Common myeloid progenitor, CD34-positive (primary cell): ENCODE results near the gene CDH4.

Experiments
- CTCF ChIA-PET: fragments of 350-600 bp; sonication (Branson Sonifier 250); formaldehyde crosslinking; loops from one replicate; lab custom pipeline; 2021; ENCODE audit warnings: antibody characterized with exemption; lab: Charles Lee
- POLR2A ChIA-PET: fragments of 350-600 bp; sonication (Branson Sonifier 250); formaldehyde crosslinking; loops from one replicate; lab custom pipeline; 2021; ENCODE audit warnings: antibody characterized with exemption; lab: Charles Lee
- DNase-seq, 3 donors: peaks; one replicate each; pipeline versions ENCODE4 v3.0.0 to v3.0.0-alpha.2; 2013
- H3K27ac ChIP-seq, 2 experiments: 1 replicate in 1 of 2; 2 replicates in 1 of 2; pipeline ENCODE4 v1.7.0; 2013; ENCODE audit warnings: inconsistent platforms in 2 of 2, low read length in 2 of 2, mild to moderate bottlenecking in 2 of 2, low read depth in 1 of 2, moderate library complexity in 1 of 2; ENCODE audit not compliant: severe bottlenecking in 2 of 2, insufficient read depth in 1 of 2, poor library complexity in 1 of 2
- H3K27me3 ChIP-seq, 5 experiments: replicated peaks in 2 of 5; 1 replicate in 3 of 5; 2 replicates in 2 of 5; pipeline versions ENCODE4 v1.6.1 to v1.7.0; 2013; ENCODE audit warnings: low read length in 4 of 5, mild to moderate bottlenecking in 2 of 5, moderate library complexity in 2 of 5, inconsistent platforms in 1 of 5; ENCODE audit not compliant: insufficient read depth in 5 of 5, control insufficient read depth in 4 of 5
- H3K36me3 ChIP-seq, 4 experiments: 1 replicate in 2 of 4; 2 replicates in 2 of 4; pipeline versions ENCODE4 v1.6.1 to v1.7.0; 2013; ENCODE audit warnings: low read length in 3 of 4, control low read depth in 1 of 4, mild to moderate bottlenecking in 1 of 4; ENCODE audit not compliant: control insufficient read depth in 4 of 4, insufficient read depth in 4 of 4
- H3K4me1 ChIP-seq, 4 experiments: 1 replicate in 3 of 4; 2 replicates in 1 of 4; pipeline versions ENCODE4 v1.6.1 to v1.7.1; 2013; ENCODE audit warnings: low read length in 3 of 4, mild to moderate bottlenecking in 3 of 4, control low read depth in 1 of 4, inconsistent platforms in 1 of 4, moderate library complexity in 1 of 4; ENCODE audit not compliant: control insufficient read depth in 4 of 4, insufficient read depth in 4 of 4; ENCODE audit errors: control extremely low read depth in 1 of 4
- H3K4me3 ChIP-seq, 7 experiments: 1 replicate in 4 of 7; 2 replicates in 3 of 7; pipeline versions ENCODE4 v1.5.1 to v1.7.0; 2013; ENCODE audit warnings: mild to moderate bottlenecking in 7 of 7, low read length in 6 of 7, moderate library complexity in 6 of 7, inconsistent platforms in 2 of 7, low read depth in 2 of 7, control low read depth in 1 of 7; ENCODE audit not compliant: insufficient read depth in 4 of 7, control insufficient read depth in 1 of 7; ENCODE audit errors: extremely low read depth in 1 of 7
- H3K9me3 ChIP-seq, 5 experiments: 1 replicate in 4 of 5; 2 replicates in 1 of 5; pipeline versions ENCODE4 v1.6.1 to v1.7.1; 2013; ENCODE audit warnings: low read length in 4 of 5, mild to moderate bottlenecking in 2 of 5, inconsistent platforms in 1 of 5, low read depth in 1 of 5, moderate library complexity in 1 of 5; ENCODE audit not compliant: control insufficient read depth in 4 of 5, insufficient read depth in 2 of 5; ENCODE audit errors: control extremely low read depth in 1 of 5
- WGBS: methylation state at CpG from one replicate; pipeline ENCODE4 v1.1.5; 2013; ENCODE audit not compliant: insufficient coverage; 5-methylcytosine and 5-hydroxymethylcytosine counted together

CDH4 gene

DNA sequence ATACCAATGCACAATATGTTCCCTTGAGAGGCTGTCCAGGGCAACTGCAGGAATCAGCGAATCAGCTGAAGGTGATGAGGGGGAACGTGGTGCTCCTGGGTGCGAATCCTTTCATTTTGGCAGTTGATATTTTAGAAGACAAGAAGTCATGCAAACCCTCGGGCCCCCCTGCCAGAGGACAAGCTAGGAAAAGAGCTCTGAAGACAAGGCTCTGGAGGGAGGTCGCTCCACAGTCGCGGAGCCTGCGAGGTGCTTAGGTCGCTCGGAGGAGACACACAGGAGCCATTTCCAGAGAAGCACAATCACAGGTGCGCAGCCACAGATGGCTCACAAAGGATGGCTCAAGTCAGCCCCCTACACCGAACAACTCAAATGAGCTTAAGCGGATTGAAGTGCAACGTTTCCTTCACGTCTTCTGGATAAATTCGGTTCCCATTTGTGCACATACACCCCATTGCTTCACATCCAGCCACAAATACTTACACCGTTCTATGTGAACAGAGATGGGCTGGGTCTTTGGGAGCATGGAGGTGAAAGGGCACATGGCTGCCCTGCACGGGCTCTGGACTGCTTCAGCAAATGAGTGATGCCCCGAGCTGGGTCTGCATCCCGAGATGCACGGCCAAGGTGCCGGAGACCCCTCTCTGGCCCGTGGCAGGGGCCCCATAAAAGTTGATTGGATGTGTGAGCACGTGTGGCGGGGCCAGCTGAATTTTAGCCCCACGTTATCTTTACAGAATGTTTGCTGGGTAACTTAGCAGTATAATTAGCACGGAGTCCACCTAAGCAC is 527.3 kb downstream of the CDH4 start:
- Histone ChIP-seq H3K27ac (no peak overlapping the region), H3K36me3 (no peaks in the 10 kb centered on the region), H3K9me3 (peaks cover 0 to 35% (median 9%) of the 10 kb centered on the region in 5 experiments), H3K4me1 (no peaks in the 10 kb centered on the region), H3K27me3 (no peaks in the 10 kb centered on the region), H3K4me3 (no peak overlapping the region)
- ChIA-PET POLR2A (no interaction called here), CTCF (no interaction called here)
- no peak for DNase-seq
- 96% methylated on average over 18 of the region's 27 CpGs for WGBS

DNA sequence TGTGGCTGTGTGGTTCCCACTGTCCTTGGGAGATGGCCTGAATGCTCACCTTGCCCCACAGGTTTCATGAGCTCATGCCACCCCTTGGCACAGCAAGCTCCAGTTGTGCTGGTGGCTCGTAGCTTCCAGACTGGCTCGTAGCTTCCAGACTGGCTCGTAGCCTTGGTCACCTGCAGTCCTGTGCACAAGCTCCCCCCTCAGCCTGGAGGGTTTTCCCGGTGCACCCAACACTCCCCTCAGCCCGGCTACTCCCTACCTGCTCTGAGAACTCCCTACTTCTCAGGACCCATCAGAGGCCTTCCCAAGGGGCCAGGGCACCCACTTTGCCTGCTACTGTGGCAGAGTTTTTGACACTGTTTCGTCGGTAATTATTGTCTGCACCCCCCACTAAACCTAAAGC is 528.0 kb downstream of the CDH4 start:
- no peaks in the 10 kb centered on the region for H3K36me3 ChIP-seq
- H3K4me3 ChIP-seq = no peak overlapping the region
- H3K27me3 ChIP-seq = no peaks in the 10 kb centered on the region
- no peaks in the 10 kb centered on the region for H3K4me1 ChIP-seq
- 95% methylated on average over 7 of the region's 7 CpGs for WGBS
- DNase-seq = no peak
- ChIA-PET CTCF (no interaction called here), POLR2A (no interaction called here)
- H3K27ac ChIP-seq = no peak overlapping the region
- H3K9me3 ChIP-seq = peaks cover 0 to 36% (median 9%) of the 10 kb centered on the region in 5 experiments

DNA sequence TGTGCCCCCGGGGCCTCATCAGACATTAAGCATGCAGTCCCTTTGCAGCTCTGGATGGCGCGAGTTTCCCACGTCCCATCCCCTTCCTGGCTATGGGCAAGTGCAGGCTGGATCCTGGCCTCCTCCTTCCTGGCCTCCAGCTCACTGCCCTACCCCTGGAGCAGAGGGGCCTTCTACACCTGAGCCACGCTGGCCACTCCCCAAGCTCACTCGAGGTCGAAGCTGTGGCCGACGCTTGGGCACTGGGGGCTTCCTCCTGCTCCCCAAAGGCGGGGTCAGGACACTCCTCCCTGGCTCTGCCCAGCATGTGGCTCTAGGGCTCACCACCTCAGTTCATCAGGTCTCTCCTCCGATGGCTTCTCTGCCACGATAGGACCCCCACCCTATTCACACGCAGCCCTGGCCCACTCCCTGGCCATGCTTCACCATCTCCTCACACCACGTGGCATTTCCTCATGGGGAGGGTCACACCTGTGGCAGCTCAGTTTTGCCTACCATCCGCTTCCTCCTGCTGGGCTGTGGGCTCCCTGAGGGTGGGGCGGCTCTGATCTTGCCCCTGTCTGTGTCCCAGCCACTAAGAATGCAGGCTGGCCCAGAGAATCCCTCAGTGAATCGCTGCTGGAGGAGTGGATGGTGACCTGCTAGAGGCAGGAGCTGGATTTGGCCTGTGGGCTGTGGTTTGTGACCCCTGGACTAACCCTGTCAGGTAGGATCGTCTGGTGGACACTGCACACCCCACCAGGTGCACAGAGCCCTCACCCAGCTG is 532.9 kb downstream of the CDH4 start:
- WGBS = 92% methylated on average over 17 of the region's 18 CpGs
- H3K27ac ChIP-seq = no peak overlapping the region
- no peaks in the 10 kb centered on the region for H3K4me1 ChIP-seq
- H3K4me3 ChIP-seq = no peak overlapping the region
- POLR2A ChIA-PET = no interaction called here
- peaks cover 0 to 34% (median 9%) of the 10 kb centered on the region in 5 experiments for H3K9me3 ChIP-seq
- no peaks in the 10 kb centered on the region for H3K27me3 ChIP-seq
- no peaks in the 10 kb centered on the region for H3K36me3 ChIP-seq
- CTCF ChIA-PET = no interaction called here
- DNase-seq = no peak

DNA sequence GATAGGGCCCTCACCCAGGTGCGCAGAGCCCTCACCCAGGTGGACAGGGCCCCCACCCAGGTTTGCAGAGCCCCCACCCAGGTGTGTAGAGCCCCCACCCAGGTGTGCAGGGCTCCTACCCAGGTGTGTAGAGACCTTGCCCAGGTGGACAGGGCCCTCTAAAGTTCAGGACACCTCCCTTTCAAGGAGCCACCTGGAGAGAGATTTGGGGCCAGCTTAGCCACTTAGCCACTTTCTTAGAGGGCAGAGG is 533.4 kb downstream of the CDH4 start:
- CTCF ChIA-PET = no interaction called here
- POLR2A ChIA-PET = no interaction called here
- no peak for DNase-seq
- H3K9me3 ChIP-seq = peaks cover 0 to 31% (median 9%) of the 10 kb centered on the region in 5 experiments
- H3K27me3 ChIP-seq = no peaks in the 10 kb centered on the region
- H3K36me3 ChIP-seq = no peaks in the 10 kb centered on the region
- H3K4me1 ChIP-seq = no peaks in the 10 kb centered on the region
- H3K27ac ChIP-seq = no peak overlapping the region
- WGBS = no CpG with 5 or more reads among the region's 1 CpG
- H3K4me3 ChIP-seq = no peak overlapping the region

DNA sequence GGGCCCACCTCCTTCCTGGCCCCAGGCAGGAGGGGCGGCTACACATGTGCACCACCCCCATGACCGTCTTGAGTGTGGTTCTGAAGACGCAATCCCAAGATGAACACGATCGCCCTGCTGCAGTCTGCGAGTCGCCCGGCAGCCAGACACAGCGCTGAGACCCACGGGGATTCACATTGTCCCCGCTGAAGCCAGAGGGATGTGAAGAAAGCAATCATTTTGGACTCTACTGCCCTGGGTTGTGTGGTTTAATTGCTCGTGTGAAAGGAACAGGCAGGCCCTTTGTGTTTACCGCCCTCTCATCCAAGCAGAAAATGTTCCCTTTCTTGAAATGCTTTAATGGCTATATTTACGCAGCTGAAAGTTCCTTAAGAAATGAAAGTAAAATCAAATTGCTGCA is 534.2 kb downstream of the CDH4 start:
- Histone ChIP-seq H3K4me3 (no peak overlapping the region), H3K4me1 (no peaks in the 10 kb centered on the region), H3K27me3 (no peaks in the 10 kb centered on the region), H3K36me3 (no peaks in the 10 kb centered on the region), H3K9me3 (peaks cover 0 to 27% (median 6%) of the 10 kb centered on the region in 5 experiments), H3K27ac (no peak overlapping the region)
- 93% methylated on average over 13 of the region's 14 CpGs for WGBS
- POLR2A ChIA-PET = no interaction called here
- CTCF ChIA-PET = no interaction called here
- DNase-seq = no peak

DNA sequence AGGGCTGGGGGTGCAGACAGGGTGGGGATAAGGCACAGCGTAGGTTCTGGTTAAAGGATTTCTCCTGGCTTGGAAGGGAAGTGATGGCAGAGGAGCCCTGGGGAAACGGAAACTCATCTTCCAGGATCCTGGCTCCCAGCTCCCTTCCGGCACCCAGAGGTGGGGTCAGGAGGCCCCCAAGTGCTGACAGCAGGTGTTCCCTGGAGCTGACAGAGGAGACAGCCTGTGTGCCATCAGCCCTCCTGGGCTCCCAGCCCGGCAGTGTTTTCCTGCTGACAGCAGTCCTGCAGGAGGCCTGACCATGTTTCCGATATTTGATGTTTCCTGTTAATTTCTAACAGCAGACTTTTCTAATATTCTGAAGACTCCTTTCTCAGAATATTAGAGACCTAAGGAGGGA is 536.3 kb downstream of the CDH4 start:
- no peak overlapping the region for H3K4me3 ChIP-seq
- ChIA-PET CTCF (no interaction called here), POLR2A (interaction anchor here (0.5 kb wide), 1 partner anchor 1634 kb away, joined by 3 read pairs; no protein-coding TSS in a partner anchor)
- no peaks in the 10 kb centered on the region for H3K36me3 ChIP-seq
- H3K27me3 ChIP-seq = no peaks in the 10 kb centered on the region
- no peak for DNase-seq
- H3K9me3 ChIP-seq = peaks cover 0 to 27% (median 0%) of the 10 kb centered on the region in 5 experiments
- H3K27ac ChIP-seq = no peak overlapping the region
- 64% methylated on average over 5 of the region's 5 CpGs for WGBS
- no peaks in the 10 kb centered on the region for H3K4me1 ChIP-seq

DNA sequence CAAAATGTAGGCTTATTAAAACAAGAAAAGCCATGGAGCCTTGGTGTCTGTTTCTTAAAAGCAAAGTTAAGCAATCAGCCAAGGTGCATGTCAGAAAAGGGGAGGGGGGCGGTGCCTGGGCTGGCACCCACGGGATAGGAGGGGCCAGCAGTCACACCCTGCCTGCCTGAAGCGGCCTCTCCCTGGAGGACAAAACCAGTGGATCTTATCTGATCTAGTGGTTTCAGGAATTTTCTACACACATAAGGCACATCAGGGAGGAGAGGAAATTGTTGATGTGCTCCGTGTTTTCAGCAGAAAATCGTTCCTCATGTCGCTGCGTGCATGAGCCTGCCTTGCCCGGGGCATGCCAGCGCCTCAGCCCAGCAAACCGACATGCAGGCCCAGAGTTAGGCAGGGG is 537.3 kb downstream of the CDH4 start:
- H3K4me1 ChIP-seq = no peaks in the 10 kb centered on the region
- CTCF ChIA-PET = no interaction called here
- H3K36me3 ChIP-seq = no peaks in the 10 kb centered on the region
- H3K27ac ChIP-seq = no peak overlapping the region
- no peak overlapping the region for H3K4me3 ChIP-seq
- WGBS = 75% methylated on average over 9 of the region's 10 CpGs
- H3K27me3 ChIP-seq = no peaks in the 10 kb centered on the region
- no peak for DNase-seq
- peaks cover 0 to 27% (median 0%) of the 10 kb centered on the region in 5 experiments for H3K9me3 ChIP-seq
- POLR2A ChIA-PET = no interaction called here
